ENCODE data around the gene KLLN.
"Not testable (repeated sequence)": the region's sequence is repeated elsewhere in the genome, so short reads cannot be mapped to it uniquely, and the experiment has no call there.

Gene KLLN

GRCh38 chr10:87838650-87839049, 24.7 kb downstream of the KLLN start:
- no peak for DNase-seq

GRCh38 chr10:87837445-87837844, 25.9 kb downstream of the KLLN start:
- DNase-seq: no peak

- no peak for DNase-seq
These were observed 27.2 kb downstream of the KLLN start for GRCh38 chr10:87836098-87836497.

- DNase-seq: no peak
These were observed 33.2 kb downstream of the KLLN start for GRCh38 chr10:87829986-87830729.

DNA sequence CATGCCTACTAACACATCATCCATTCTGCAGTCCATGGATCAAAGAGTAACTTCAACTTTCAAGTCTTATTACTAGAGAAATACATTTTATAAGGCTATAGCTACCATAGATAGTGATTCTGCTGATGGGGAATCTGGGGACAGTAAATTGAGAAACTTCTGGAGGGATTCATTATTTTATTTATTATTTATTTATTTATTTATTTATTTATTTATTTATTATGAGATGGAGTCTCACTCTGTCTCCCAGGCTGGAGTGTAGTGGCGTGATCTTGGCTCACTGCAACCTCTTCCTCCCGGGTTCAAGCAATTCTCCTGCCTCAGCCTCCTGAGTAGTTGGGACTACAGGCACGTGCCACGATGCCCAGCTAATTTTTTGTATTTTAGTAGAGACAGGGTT, 34.3 kb downstream of the KLLN start:
- not testable (repeated sequence) for DNase-seq

GRCh38 chr10:87827681-87828080, 35.7 kb downstream of the KLLN start:
- no peak for DNase-seq

GRCh38 chr10:87826653-87827052, 36.7 kb downstream of the KLLN start:
- DNase-seq: no peak

- no peak for DNase-seq
These were observed 44.1 kb downstream of the KLLN start for GRCh38 chr10:87819289-87819585.

GRCh38 chr10:87818505-87819288, 44.6 kb downstream of the KLLN start:
- peak; percentile 32 for DNase-seq

GRCh38 chr10:87817609-87818504, 45.5 kb downstream of the KLLN start, which contains the start of gene ATAD1:
Gene ATAD1, minus strand, starts transcription at chr10:87818226. Its CDS starts 3,627 bp downstream, at chr10:87814599.
- peak; percentile 67 for DNase-seq

- DNase-seq: no peak
These were observed 46.3 kb downstream of the KLLN start for GRCh38 chr10:87816898-87817608.

GRCh38 chr10:87816163-87816897, 47.0 kb downstream of the KLLN start:
- DNase-seq: no peak
